HG03025 (cell line): ENCODE measurements around the gene TGFBRAP1.
"Not testable (repeated sequence)": the region's sequence is repeated elsewhere in the genome, so short reads cannot be mapped to it uniquely, and the experiment has no call there.

Source experiments
- ATAC-seq: cut with Tn5 transposase; IDR thresholded peaks from one replicate; pipeline ENCODE4 v1.9.1; 2021; ENCODE audit warnings: mild to moderate bottlenecking, moderate library complexity; ENCODE audit not compliant: unreplicated experiment, low FRiP score

The TGFBRAP1 gene

GRCh38 chr2:105287692-105288091 lies 41.8 kb downstream of the TGFBRAP1 start:
- ATAC-seq: no peak

- no peak for ATAC-seq
Measured at GRCh38 chr2:105283532-105283931, 46.0 kb downstream of the TGFBRAP1 start.

- ATAC-seq: no peak
Measured at GRCh38 chr2:105280281-105280680, 49.3 kb downstream of the TGFBRAP1 start.

- no peak for ATAC-seq
Measured at GRCh38 chr2:105279126-105279525, 50.4 kb downstream of the TGFBRAP1 start.

- no peak for ATAC-seq
Measured at GRCh38 chr2:105278654-105279053, 50.9 kb downstream of the TGFBRAP1 start.

- no peak for ATAC-seq
Measured at GRCh38 chr2:105274046-105274445, 55.5 kb downstream of the TGFBRAP1 start.

- ATAC-seq: no peak
Measured at GRCh38 chr2:105272176-105272575, 57.4 kb downstream of the TGFBRAP1 start.

- no peak for ATAC-seq
Measured at GRCh38 chr2:105271393-105272045, 58.0 kb downstream of the TGFBRAP1 start.

GRCh38 chr2:105269426-105269825 lies 60.1 kb downstream of the TGFBRAP1 start:
- no peak for ATAC-seq

GRCh38 chr2:105262651-105263091 lies 66.9 kb downstream of the TGFBRAP1 start:
- ATAC-seq: no peak

- ATAC-seq: no peak
Measured at GRCh38 chr2:105261061-105261460, 68.5 kb downstream of the TGFBRAP1 start.

GRCh38 chr2:105258835-105259350 lies 70.6 kb downstream of the TGFBRAP1 start:
- ATAC-seq: no peak

- no peak for ATAC-seq
Measured at GRCh38 chr2:105257981-105258380, 71.6 kb downstream of the TGFBRAP1 start.

GRCh38 chr2:105256431-105257047 lies 73.0 kb downstream of the TGFBRAP1 start:
- ATAC-seq: no peak

GRCh38 chr2:105255979-105256378 lies 73.6 kb downstream of the TGFBRAP1 start:
- ATAC-seq: no peak

GRCh38 chr2:105254531-105255210 lies 74.9 kb downstream of the TGFBRAP1 start:
- no peak for ATAC-seq

GRCh38 chr2:105252271-105252670 lies 77.3 kb downstream of the TGFBRAP1 start:
- no peak for ATAC-seq

- not testable (repeated sequence) for ATAC-seq
Measured at GRCh38 chr2:105251016-105251648, 78.4 kb downstream of the TGFBRAP1 start.

- ATAC-seq: no peak
Measured at GRCh38 chr2:105249891-105250290, 79.6 kb downstream of the TGFBRAP1 start.

GRCh38 chr2:105249181-105249580 lies 80.4 kb downstream of the TGFBRAP1 start:
- no peak for ATAC-seq
